ENCODE measurements around the gene REX1BD.

- no peak for TF ChIP-seq MAX (IDR thresholded peaks at IDR 0.05; ENCODE audit: low read depth, low read length)
- no peak for TF ChIP-seq NBN (IDR thresholded peaks at IDR 0.05)
- TF ChIP-seq MTA2 (IDR thresholded peaks at IDR 0.05; ENCODE audit: low read depth), result no peak
- no peak for TF ChIP-seq NFXL1 (IDR thresholded peaks at IDR 0.05; ENCODE audit: borderline replicate concordance)
- no peak for TF ChIP-seq EZH2 (IDR thresholded peaks at IDR 0.05; ENCODE audit: borderline replicate concordance, control insufficient read depth, low read depth, low read length)
- no peak for TF ChIP-seq ZBTB40 (IDR thresholded peaks at IDR 0.05; ENCODE audit: borderline replicate concordance)
- no peak for TF ChIP-seq SREBF2 (IDR thresholded peaks at IDR 0.05; ENCODE audit: low read length)
- TF ChIP-seq YY1 (IDR thresholded peaks at IDR 0.05; ENCODE audit: low read depth, low read length), result no peak
- TF ChIP-seq REST (IDR thresholded peaks at IDR 0.05; ENCODE audit: low read depth, low read length), result no peak
- peak in 2 of 3 experiments; percentile 21 to 30; a peak in 2 of 6 replicates for TF ChIP-seq CTCF (IDR thresholded peaks at IDR 0.05 in 2 of 3, conservative IDR thresholded peaks at IDR 0.05 in 1 of 3; ENCODE audit: control insufficient read depth in 2 of 3, extremely low read depth in 1 of 3, insufficient read depth in 1 of 3, low read depth in 3 of 3, low read length in 3 of 3)
- TF ChIP-seq ZNF207 (IDR thresholded peaks at IDR 0.05; ENCODE audit: borderline replicate concordance), result no peak
- no peak for TF ChIP-seq SP1 (IDR thresholded peaks at IDR 0.05; ENCODE audit: low read depth, low read length)
- TF ChIP-seq BCL11A (IDR thresholded peaks at IDR 0.05; ENCODE audit: low read depth, low read length), result no peak
Measured at GRCh38 chr19:18603255-18603957, 14.8 kb downstream of the REX1BD start.

Data from GM12878 (cell line).